ENCODE data around the gene DCDC2C.

The DCDC2C gene

GRCh38 chr2:3747826-3748225, 44.5 kb downstream of the DCDC2C start:
- Histone ChIP-seq H3K9me3 (ENCODE audit: low read length) (no peaks in the 10 kb centered on the region), H3K27me3 (ENCODE audit: insufficient read depth, low read length) (no peaks in the 10 kb centered on the region), H3K36me3 (ENCODE audit: insufficient read depth, low read length) (no peaks in the 10 kb centered on the region), H3K4me3 (ENCODE audit: low read length) (no peak overlapping the region), H2AFZ (ENCODE audit: low read depth, low read length) (no peak overlapping the region), H3K4me1 (ENCODE audit: insufficient read depth, low read length) (no peaks in the 10 kb centered on the region)

- no peak overlapping the region for H2AFZ ChIP-seq (ENCODE audit: low read depth, low read length)
- no peak overlapping the region for H3K4me3 ChIP-seq (ENCODE audit: low read length)
- H3K36me3 ChIP-seq (ENCODE audit: insufficient read depth, low read length): no peaks in the 10 kb centered on the region
- no peaks in the 10 kb centered on the region for H3K4me1 ChIP-seq (ENCODE audit: insufficient read depth, low read length)
- H3K9me3 ChIP-seq (ENCODE audit: low read length): no peaks in the 10 kb centered on the region
- no peaks in the 10 kb centered on the region for H3K27me3 ChIP-seq (ENCODE audit: insufficient read depth, low read length)
These were observed 45.8 kb downstream of the DCDC2C start for GRCh38 chr2:3749201-3749600.

- no peaks in the 10 kb centered on the region for H3K9me3 ChIP-seq (ENCODE audit: low read length)
- H3K4me3 ChIP-seq (ENCODE audit: low read length): no peak overlapping the region
- no peaks in the 10 kb centered on the region for H3K27me3 ChIP-seq (ENCODE audit: insufficient read depth, low read length)
- no peak overlapping the region for H2AFZ ChIP-seq (ENCODE audit: low read depth, low read length)
- no peaks in the 10 kb centered on the region for H3K4me1 ChIP-seq (ENCODE audit: insufficient read depth, low read length)
- no peaks in the 10 kb centered on the region for H3K36me3 ChIP-seq (ENCODE audit: insufficient read depth, low read length)
These were observed 47.9 kb downstream of the DCDC2C start for GRCh38 chr2:3751251-3751650.

DNA sequence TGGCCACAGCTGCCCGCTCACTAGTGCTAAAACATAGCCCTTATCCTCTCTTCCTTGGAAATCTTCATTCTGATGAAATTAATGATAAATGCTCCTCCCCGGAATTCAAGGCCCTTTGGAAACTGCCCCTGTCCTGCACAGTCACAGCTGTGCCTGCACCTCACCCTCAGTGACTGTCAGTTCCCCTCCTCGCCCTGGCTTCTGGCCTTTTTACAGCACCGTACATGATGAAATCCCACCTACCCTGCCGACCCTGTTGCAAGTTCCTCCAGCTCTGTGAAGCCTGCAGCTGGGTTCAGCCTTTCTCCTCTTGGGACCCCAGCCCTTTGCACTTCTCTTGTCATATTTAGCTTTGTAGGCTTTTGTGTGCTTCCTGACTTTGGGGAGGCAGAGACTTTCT, 48.4 kb downstream of the DCDC2C start:
- no peak overlapping the region for H2AFZ ChIP-seq (ENCODE audit: low read depth, low read length)
- no peaks in the 10 kb centered on the region for H3K4me1 ChIP-seq (ENCODE audit: insufficient read depth, low read length)
- no peaks in the 10 kb centered on the region for H3K27me3 ChIP-seq (ENCODE audit: insufficient read depth, low read length)
- H3K36me3 ChIP-seq (ENCODE audit: insufficient read depth, low read length): no peaks in the 10 kb centered on the region
- no peak overlapping the region for H3K4me3 ChIP-seq (ENCODE audit: low read length)
- H3K9me3 ChIP-seq (ENCODE audit: low read length): no peaks in the 10 kb centered on the region

DNA sequence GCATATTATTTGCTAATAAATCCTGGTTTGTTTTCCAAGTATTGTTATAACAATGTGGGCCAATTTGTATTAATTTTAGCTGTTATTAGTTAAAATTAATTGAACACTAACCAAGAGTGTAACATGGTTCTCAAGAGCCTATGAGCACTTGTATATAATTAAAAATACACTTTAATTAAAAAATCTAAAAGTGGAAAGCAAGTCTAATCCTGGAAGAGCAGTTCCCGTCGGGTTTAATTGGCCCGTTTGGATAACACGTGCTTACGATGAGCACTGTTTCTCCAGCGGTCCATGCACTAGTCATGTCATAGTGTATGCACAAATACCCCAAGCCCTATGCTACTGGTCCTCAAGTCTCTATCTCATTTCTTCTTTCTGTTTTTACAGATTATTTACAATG, 49.0 kb downstream of the DCDC2C start:
- Histone ChIP-seq H3K4me3 (ENCODE audit: low read length) (no peak overlapping the region), H3K9me3 (ENCODE audit: low read length) (no peaks in the 10 kb centered on the region), H2AFZ (ENCODE audit: low read depth, low read length) (no peak overlapping the region), H3K27me3 (ENCODE audit: insufficient read depth, low read length) (no peaks in the 10 kb centered on the region), H3K36me3 (ENCODE audit: insufficient read depth, low read length) (no peaks in the 10 kb centered on the region), H3K4me1 (ENCODE audit: insufficient read depth, low read length) (no peaks in the 10 kb centered on the region)

- Histone ChIP-seq H3K27me3 (ENCODE audit: insufficient read depth, low read length) (no peaks in the 10 kb centered on the region), H3K9me3 (ENCODE audit: low read length) (no peaks in the 10 kb centered on the region), H3K4me1 (ENCODE audit: insufficient read depth, low read length) (no peaks in the 10 kb centered on the region), H3K36me3 (ENCODE audit: insufficient read depth, low read length) (no peaks in the 10 kb centered on the region), H2AFZ (ENCODE audit: low read depth, low read length) (no peak overlapping the region), H3K4me3 (ENCODE audit: low read length) (no peak overlapping the region)
These were observed 50.2 kb downstream of the DCDC2C start for GRCh38 chr2:3753561-3753960.

- no peaks in the 10 kb centered on the region for H3K36me3 ChIP-seq (ENCODE audit: insufficient read depth, low read length)
These were observed 50.9 kb downstream of the DCDC2C start for GRCh38 chr2:3754280-3754679.

GRCh38 chr2:3754795-3755194, 51.4 kb downstream of the DCDC2C start:
- Histone ChIP-seq H3K4me1 (ENCODE audit: insufficient read depth, low read length) (no peaks in the 10 kb centered on the region), H3K9me3 (ENCODE audit: low read length) (no peaks in the 10 kb centered on the region), H3K36me3 (ENCODE audit: insufficient read depth, low read length) (no peaks in the 10 kb centered on the region), H3K4me3 (ENCODE audit: low read length) (no peak overlapping the region), H3K27me3 (ENCODE audit: insufficient read depth, low read length) (no peaks in the 10 kb centered on the region), H2AFZ (ENCODE audit: low read depth, low read length) (no peak overlapping the region)

More at GRCh38 chr2:3754280-3754679, 50.9 kb downstream of the DCDC2C start:
- H2AFZ ChIP-seq (ENCODE audit: low read depth, low read length): no peak overlapping the region
- no peaks in the 10 kb centered on the region for H3K4me1 ChIP-seq (ENCODE audit: insufficient read depth, low read length)
- no peaks in the 10 kb centered on the region for H3K27me3 ChIP-seq (ENCODE audit: insufficient read depth, low read length)
- H3K4me3 ChIP-seq (ENCODE audit: low read length): no peak overlapping the region
- no peaks in the 10 kb centered on the region for H3K9me3 ChIP-seq (ENCODE audit: low read length)

DNA sequence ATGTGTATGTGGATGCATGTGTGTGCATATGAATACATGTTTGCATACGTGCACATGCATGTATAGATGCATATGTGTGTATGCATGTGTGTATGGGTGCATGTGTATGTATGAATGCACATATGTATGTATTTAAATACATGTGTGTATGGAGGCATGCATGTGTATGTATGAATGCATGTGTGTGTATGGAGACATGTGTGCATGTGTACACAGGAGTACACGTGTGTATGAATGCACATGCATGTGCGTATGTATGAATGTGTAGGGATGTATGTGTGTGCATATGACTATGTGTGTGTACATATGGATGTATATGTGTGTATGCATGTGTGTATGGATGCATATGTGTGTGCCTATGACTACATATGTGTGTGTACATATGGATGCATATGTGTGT, 51.9 kb downstream of the DCDC2C start:
- Histone ChIP-seq H3K27me3 (ENCODE audit: insufficient read depth, low read length) (no peaks in the 10 kb centered on the region), H2AFZ (ENCODE audit: low read depth, low read length) (no peak overlapping the region), H3K36me3 (ENCODE audit: insufficient read depth, low read length) (no peaks in the 10 kb centered on the region), H3K4me1 (ENCODE audit: insufficient read depth, low read length) (no peaks in the 10 kb centered on the region), H3K9me3 (ENCODE audit: low read length) (no peaks in the 10 kb centered on the region), H3K4me3 (ENCODE audit: low read length) (no peak overlapping the region)

GRCh38 chr2:3756306-3756705, 52.9 kb downstream of the DCDC2C start:
- H3K27me3 ChIP-seq (ENCODE audit: insufficient read depth, low read length): no peaks in the 10 kb centered on the region
- H3K9me3 ChIP-seq (ENCODE audit: low read length): no peaks in the 10 kb centered on the region
- no peak overlapping the region for H3K4me3 ChIP-seq (ENCODE audit: low read length)
- H3K4me1 ChIP-seq (ENCODE audit: insufficient read depth, low read length): no peaks in the 10 kb centered on the region
- no peak overlapping the region for H2AFZ ChIP-seq (ENCODE audit: low read depth, low read length)
- no peaks in the 10 kb centered on the region for H3K36me3 ChIP-seq (ENCODE audit: insufficient read depth, low read length)

- Histone ChIP-seq H3K36me3 (ENCODE audit: insufficient read depth, low read length) (no peaks in the 10 kb centered on the region), H3K4me3 (ENCODE audit: low read length) (no peak overlapping the region), H3K9me3 (ENCODE audit: low read length) (no peaks in the 10 kb centered on the region), H3K27me3 (ENCODE audit: insufficient read depth, low read length) (no peaks in the 10 kb centered on the region), H3K4me1 (ENCODE audit: insufficient read depth, low read length) (no peaks in the 10 kb centered on the region), H2AFZ (ENCODE audit: low read depth, low read length) (no peak overlapping the region)
These were observed 55.5 kb downstream of the DCDC2C start for GRCh38 chr2:3758906-3759305.

DNA sequence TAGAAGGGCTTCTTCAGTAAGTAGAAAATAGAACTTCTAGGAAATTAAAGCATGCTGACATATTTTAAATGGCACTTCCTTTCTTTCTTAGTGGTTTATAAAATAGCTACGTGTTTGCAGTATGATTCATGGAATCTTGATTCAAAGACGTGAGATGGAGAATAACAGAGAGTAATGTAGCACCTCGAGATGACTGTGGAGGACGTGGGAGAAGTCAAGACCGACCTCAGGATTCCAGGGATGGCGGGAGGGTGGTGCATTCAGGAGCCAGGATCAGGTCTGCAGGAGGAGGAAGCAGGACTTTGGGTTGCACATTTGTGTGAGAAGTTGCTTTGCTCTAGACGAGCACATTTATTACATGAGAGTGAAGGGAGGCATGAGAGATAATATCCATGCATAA, 56.0 kb downstream of the DCDC2C start:
- no peak overlapping the region for H3K4me3 ChIP-seq (ENCODE audit: low read length)
- H2AFZ ChIP-seq (ENCODE audit: low read depth, low read length): no peak overlapping the region
- H3K9me3 ChIP-seq (ENCODE audit: low read length): no peaks in the 10 kb centered on the region
- H3K27me3 ChIP-seq (ENCODE audit: insufficient read depth, low read length): no peaks in the 10 kb centered on the region
- no peaks in the 10 kb centered on the region for H3K4me1 ChIP-seq (ENCODE audit: insufficient read depth, low read length)
- no peaks in the 10 kb centered on the region for H3K36me3 ChIP-seq (ENCODE audit: insufficient read depth, low read length)

DNA sequence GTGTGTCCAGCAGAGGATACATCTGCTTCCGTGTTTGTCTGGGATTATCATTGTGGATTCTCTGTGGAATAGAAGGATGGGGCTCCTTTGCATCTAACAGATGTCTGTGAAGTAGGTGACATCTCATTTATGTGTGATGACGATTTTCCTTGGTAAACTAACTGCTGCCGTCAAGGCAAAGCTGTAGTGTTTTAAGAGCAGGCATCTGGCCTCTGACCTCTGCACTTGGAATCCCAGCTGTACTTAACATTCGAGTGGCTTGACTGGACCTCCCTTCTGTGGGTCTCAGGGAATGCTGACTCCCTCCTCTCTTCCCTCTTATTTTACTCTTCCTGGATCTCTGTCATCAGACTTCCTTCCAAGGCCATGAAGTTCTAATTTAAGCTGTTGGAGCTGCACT, 56.4 kb downstream of the DCDC2C start:
- H3K4me1 ChIP-seq (ENCODE audit: insufficient read depth, low read length): no peaks in the 10 kb centered on the region
- no peak overlapping the region for H3K4me3 ChIP-seq (ENCODE audit: low read length)
- no peaks in the 10 kb centered on the region for H3K36me3 ChIP-seq (ENCODE audit: insufficient read depth, low read length)

DNA sequence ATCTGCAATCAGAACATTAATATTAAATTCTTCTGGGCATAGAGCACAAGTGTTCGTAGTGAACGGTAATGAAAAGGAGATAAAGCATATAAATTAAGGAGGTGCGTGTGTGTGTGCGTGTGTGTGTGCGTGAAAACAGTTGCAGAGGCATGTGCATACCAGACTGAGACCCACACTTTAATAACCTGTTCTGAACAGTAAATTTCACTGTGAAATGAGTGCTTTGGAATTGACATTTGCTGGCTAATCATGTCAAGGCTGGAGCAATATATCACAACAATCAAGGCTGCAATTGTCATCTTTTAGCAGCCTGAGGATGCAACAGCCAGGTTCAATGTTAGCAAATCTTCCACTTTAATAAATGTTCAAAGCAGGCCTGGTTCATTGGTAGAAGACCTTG, 57.9 kb downstream of the DCDC2C start:
- H3K4me1 ChIP-seq (ENCODE audit: insufficient read depth, low read length): no peaks in the 10 kb centered on the region
- H3K9me3 ChIP-seq (ENCODE audit: low read length): no peaks in the 10 kb centered on the region
- H3K4me3 ChIP-seq (ENCODE audit: low read length): no peak overlapping the region
- no peaks in the 10 kb centered on the region for H3K36me3 ChIP-seq (ENCODE audit: insufficient read depth, low read length)
- no peak overlapping the region for H2AFZ ChIP-seq (ENCODE audit: low read depth, low read length)
- no peaks in the 10 kb centered on the region for H3K27me3 ChIP-seq (ENCODE audit: insufficient read depth, low read length)

More for the DNA sequence above, 56.4 kb downstream of the DCDC2C start:
- Histone ChIP-seq H2AFZ (ENCODE audit: low read depth, low read length) (no peak overlapping the region), H3K9me3 (ENCODE audit: low read length) (no peaks in the 10 kb centered on the region), H3K27me3 (ENCODE audit: insufficient read depth, low read length) (no peaks in the 10 kb centered on the region)
